HepG2 (cell line): ENCODE data around the gene ZXDC. TPM values are rescaled to one million over a fixed set of nuclear protein-coding genes. Genes with fewer than 3 reads are reported as not detected.

Experiments used
- ATF1 ChIP-seq: IDR thresholded peaks from 2 replicates; pipeline ENCODE4 v1.6.1; 2016; ENCODE audit warnings: mild to moderate bottlenecking, control low read depth
- ATF3 ChIP-seq: sonication (generic); formaldehyde crosslinking; IDR thresholded peaks from 2 replicates; pipeline ENCODE4 v1.4.0; 2020; ENCODE audit warnings: missing genetic modification reagents
- CREB1 ChIP-seq, 2 experiments: fragments of 450-650 bp in 1 of 2; IDR thresholded peaks; 2 replicates each; pipeline ENCODE4 v1.6.1; 2016 to 2017; ENCODE audit warnings: control low read depth in 1 of 2, mild to moderate bottlenecking in 1 of 2, missing compliant biosample characterization in 1 of 2, missing genetic modification characterization in 1 of 2
- FOSL2 ChIP-seq: sonication (generic); formaldehyde crosslinking; IDR thresholded peaks from 2 replicates; pipeline ENCODE4 v1.4.0; 2020; ENCODE audit warnings: missing genetic modification reagents
- FOXK2 ChIP-seq: fragments of 450-650 bp; IDR thresholded peaks from 2 replicates; pipeline ENCODE4 v1.6.1; 2016
- HNF4G ChIP-seq, 2 experiments: sonication (generic) in 1 of 2; formaldehyde crosslinking in 1 of 2; IDR thresholded peaks; 2 replicates each; pipeline versions ENCODE4 v1.4.0 to v1.6.1; 2011 to 2020; ENCODE audit warnings: borderline replicate concordance in 2 of 2, low read depth in 2 of 2, mild to moderate bottlenecking in 2 of 2, low read length in 1 of 2, missing genetic modification reagents in 1 of 2, moderate library complexity in 1 of 2
- KLF9 ChIP-seq: IDR thresholded peaks from 2 replicates; pipeline ENCODE4 v1.6.1; 2016; ENCODE audit warnings: low read depth
- NRL ChIP-seq: sonication (generic); formaldehyde crosslinking; IDR thresholded peaks from 2 replicates; pipeline ENCODE4 v1.5.0; 2020; ENCODE audit warnings: missing genetic modification reagents, mild to moderate bottlenecking, moderate library complexity, borderline replicate concordance
- PTBP1 ChIP-seq: fragments of 200-400 bp; formaldehyde crosslinking; IDR thresholded peaks from 2 replicates; pipeline ENCODE4 v1.6.1; 2018; ENCODE audit warnings: low read length, low read depth; ENCODE audit not compliant: poor library complexity, severe bottlenecking
- SNAI1 ChIP-seq: sonication (generic); formaldehyde crosslinking; IDR thresholded peaks from 2 replicates; pipeline ENCODE4 v1.5.0; 2020; ENCODE audit warnings: mild to moderate bottlenecking, missing genetic modification reagents, borderline replicate concordance
- SP5 ChIP-seq: IDR thresholded peaks from 2 replicates; pipeline ENCODE4 v1.6.1; 2016; ENCODE audit warnings: low read depth, borderline replicate concordance
- SRY ChIP-seq: sonication (generic); formaldehyde crosslinking; IDR thresholded peaks from 2 replicates; pipeline ENCODE4 v1.8.0; 2022; ENCODE audit warnings: mild to moderate bottlenecking, missing genetic modification reagents
- ZBTB8A ChIP-seq: sonication (generic); formaldehyde crosslinking; IDR thresholded peaks from 2 replicates; pipeline ENCODE4 v1.4.0; 2020; ENCODE audit warnings: mild to moderate bottlenecking, low read depth, missing genetic modification reagents, borderline replicate concordance
- ZNF251 ChIP-seq: sonication (generic); formaldehyde crosslinking; IDR thresholded peaks from 2 replicates; pipeline ENCODE4 v1.9.0; 2021; ENCODE audit warnings: mild to moderate bottlenecking, missing genetic modification reagents
- ZNF337 ChIP-seq: sonication (generic); formaldehyde crosslinking; IDR thresholded peaks from 2 replicates; pipeline ENCODE4 v1.5.1; 2020; ENCODE audit warnings: missing genetic modification reagents, low read depth, mild to moderate bottlenecking, borderline replicate concordance
- ZNF343 ChIP-seq: sonication (generic); formaldehyde crosslinking; IDR thresholded peaks from 2 replicates; pipeline ENCODE4 v1.4.0; 2020; ENCODE audit warnings: mild to moderate bottlenecking, missing genetic modification reagents
- ZNF350 ChIP-seq: sonication (generic); formaldehyde crosslinking; IDR thresholded peaks from 2 replicates; pipeline ENCODE4 v1.4.0; 2020; ENCODE audit warnings: mild to moderate bottlenecking, low read depth, missing genetic modification reagents, borderline replicate concordance
- ZNF562 ChIP-seq: sonication (generic); formaldehyde crosslinking; IDR thresholded peaks from 2 replicates; pipeline ENCODE4 v1.8.0; 2022; ENCODE audit warnings: missing genetic modification reagents, borderline replicate concordance
- ZNF563 ChIP-seq: sonication (generic); formaldehyde crosslinking; IDR thresholded peaks from 2 replicates; pipeline ENCODE4 v1.8.0; 2022; ENCODE audit warnings: mild to moderate bottlenecking, moderate library complexity, missing genetic modification reagents
- ZNF574 ChIP-seq: sonication (generic); formaldehyde crosslinking; IDR thresholded peaks from 2 replicates; pipeline ENCODE4 v1.4.0; 2020; ENCODE audit warnings: missing genetic modification reagents
- ZNF639 ChIP-seq: conservative IDR thresholded peaks from 2 replicates; pipeline ENCODE4 v1.6.1; 2018; ENCODE audit warnings: missing genetic modification reagents
- ZNF674 ChIP-seq: sonication (generic); formaldehyde crosslinking; IDR thresholded peaks from 2 replicates; pipeline ENCODE4 v1.5.0; 2020; ENCODE audit warnings: low read depth, mild to moderate bottlenecking, missing genetic modification reagents
- ZNF703 ChIP-seq: sonication (generic); formaldehyde crosslinking; IDR thresholded peaks from 2 replicates; pipeline ENCODE4 v1.5.1; 2020; ENCODE audit warnings: missing genetic modification reagents, mild to moderate bottlenecking, moderate library complexity, borderline replicate concordance
- ZNF784 ChIP-seq: sonication (generic); formaldehyde crosslinking; IDR thresholded peaks from 2 replicates; pipeline ENCODE4 v1.5.1; 2020; ENCODE audit warnings: missing genetic modification reagents, mild to moderate bottlenecking, borderline replicate concordance
- ZNF792 ChIP-seq: IDR thresholded peaks from 2 replicates; pipeline ENCODE4 v1.6.1; 2016
- polyA plus RNA-seq, 8 experiments: library from polyadenylated mRNA; depleted of rRNA in 3 of 8; stranded (reverse) in 7 of 8; unstranded in 1 of 8; fragments of >200 nt; fragmentation: Illumina TruSeq in 4 of 8; extraction: Trizol in 4 of 8; gene quantifications; 2 replicates each; pipeline versions ENCODE4 v1.2.1 to v1.2.3, GENCODE V29; 2011 to 2016; ENCODE audit warnings: low read depth in 4 of 8, missing spikeins in 1 of 8, mixed read lengths in 1 of 8; ENCODE audit not compliant: insufficient read depth in 1 of 8
- total RNA-seq, 5 experiments: library from RNA; depleted of rRNA; stranded (reverse); fragments of >200 nt; fragmentation: Illumina TruSeq; extraction: Trizol; gene quantifications; 2 replicates each; pipeline ENCODE4 v1.2.3, GENCODE V29; 2016; ENCODE audit warnings: low read depth in 1 of 5

The ZXDC gene
- total and polyA plus RNA-seq, 2 of the 13 experiments (the other 11 are each of a cell fraction or from before 2014, with no cell fraction given) = 17.6 to 21.2 TPM

GRCh38 chr3:126476166-126477060 is 722 bp upstream of the ZXDC start (continued):
- no peak for TF ChIP-seq ZNF674 (CRISPR knock-in tag)
- TF ChIP-seq ZNF343 (CRISPR knock-in tag) = no peak
- TF ChIP-seq ATF1 = no peak
- TF ChIP-seq FOXK2 = no peak
- TF ChIP-seq ZNF562 (CRISPR knock-in tag) = no peak
- no peak for TF ChIP-seq ZBTB8A (CRISPR knock-in tag)
- 0 out of 2 replicates have a peak, but pooled peaks have one; percentile 66 for TF ChIP-seq NRL (CRISPR knock-in tag)
- no peak for TF ChIP-seq ZNF792
- no peak for TF ChIP-seq ZNF337 (CRISPR knock-in tag)
- no peak for TF ChIP-seq PTBP1
- TF ChIP-seq SP5 (CRISPR knock-in tag) = peak; percentile 6; the same call in 1 of the 2 replicates
- TF ChIP-seq ZNF563 (CRISPR knock-in tag) = no peak
- TF ChIP-seq CREB1 (IDR thresholded peaks at IDR 0.05) = no peak
- TF ChIP-seq CREB1 (CRISPR knock-in tag; IDR thresholded peaks at IDR 0.05) = no peak
- TF ChIP-seq KLF9 (CRISPR knock-in tag) = no peak
- TF ChIP-seq ATF3 (CRISPR knock-in tag) = no peak
- no peak for TF ChIP-seq ZNF703
- no peak for TF ChIP-seq ZNF251
- TF ChIP-seq SNAI1 = no peak
- TF ChIP-seq SRY (CRISPR knock-in tag) = no peak
- no peak for TF ChIP-seq ZNF639 (CRISPR knock-in tag)
- TF ChIP-seq ZNF574 = no peak; the same call in 1 of the 2 replicates
- TF ChIP-seq FOSL2 (CRISPR knock-in tag) = no peak
- TF ChIP-seq HNF4G (IDR thresholded peaks at IDR 0.05; ENCODE audit: borderline replicate concordance, low read depth, low read length) = no peak
- no peak for TF ChIP-seq HNF4G (CRISPR knock-in tag; IDR thresholded peaks at IDR 0.05; ENCODE audit: borderline replicate concordance, low read depth)
- no peak for TF ChIP-seq ZNF784
- 0 out of 2 replicates have a peak, but pooled peaks have one; percentile 34 for TF ChIP-seq ZNF350 (CRISPR knock-in tag)
